ENCODE measurements around the gene VWA3B. TPM values are rescaled to one million over a fixed set of nuclear protein-coding genes. Genes with fewer than 3 reads are reported as not detected.

VWA3B gene
- total RNA-seq, 2 experiments from 2014 or later = not detected

GRCh38 chr2:98295275-98295674, 208.3 kb downstream of the VWA3B start:
- Histone ChIP-seq H3K4me3 (ENCODE audit: low read depth, low read length, poor library complexity, severe bottlenecking) (no peak overlapping the region), H3K4me2 (ENCODE audit: low read length) (no peak overlapping the region), H2AFZ (ENCODE audit: low read length) (no peak overlapping the region), H3K36me3 (ENCODE audit: insufficient read depth, low read length) (no peaks in the 10 kb centered on the region), H4K20me1 (ENCODE audit: insufficient read depth, low read length) (no peaks in the 10 kb centered on the region), H3K9me3 (ENCODE audit: low read length) (0 out of 2 replicates have a peak, but pooled peaks cover 2% of the 10 kb centered on the region), H3K79me2 (ENCODE audit: insufficient read depth, low read depth, low read length) (no peaks in the 10 kb centered on the region), H3K9me2 (ENCODE audit: insufficient read depth, low read length) (no peaks in the 10 kb centered on the region), H3K27ac (ENCODE audit: low read depth, low read length, poor library complexity, severe bottlenecking) (no peak overlapping the region), H3K4me1 (ENCODE audit: insufficient read depth, low read length, poor library complexity, severe bottlenecking) (no peaks in the 10 kb centered on the region)
- CTCF ChIA-PET (ENCODE audit: unreplicated experiment) = no interaction called here
- DNase-seq (ENCODE audit: low spot score) = no peak
- intact Hi-C loops (cut with micrococcal nuclease; ENCODE audit: unreplicated experiment) = no loop called here
- no TSS peak for BruUV-seq (replicated peaks)
- POLR2A ChIA-PET = no interaction called here
- TF ChIP-seq CTCF (conservative IDR thresholded peaks at IDR 0.05; ENCODE audit: low read length) = no peak
- no peak for TF ChIP-seq EZH2phosphoT487 (IDR thresholded peaks at IDR 0.05; ENCODE audit: borderline replicate concordance, low read depth, low read length)

- TF ChIP-seq EZH2phosphoT487 (IDR thresholded peaks at IDR 0.05; ENCODE audit: borderline replicate concordance, low read depth, low read length) (no peak), CTCF (conservative IDR thresholded peaks at IDR 0.05; ENCODE audit: low read length) (0 out of 2 replicates have a peak, but pooled peaks have one; percentile 31)
- ChIA-PET CTCF (ENCODE audit: unreplicated experiment) (no interaction called here), POLR2A (no interaction called here)
- no peaks in the 10 kb centered on the region for H3K79me2 ChIP-seq (ENCODE audit: insufficient read depth, low read depth, low read length)
- no TSS peak for BruUV-seq (replicated peaks)
- no peak overlapping the region for H3K4me3 ChIP-seq (ENCODE audit: low read depth, low read length, poor library complexity, severe bottlenecking)
- no peak overlapping the region for H3K27ac ChIP-seq (ENCODE audit: low read depth, low read length, poor library complexity, severe bottlenecking)
- H3K4me1 ChIP-seq (ENCODE audit: insufficient read depth, low read length, poor library complexity, severe bottlenecking) = no peaks in the 10 kb centered on the region
- no peaks in the 10 kb centered on the region for H4K20me1 ChIP-seq (ENCODE audit: insufficient read depth, low read length)
- no peaks in the 10 kb centered on the region for H3K9me2 ChIP-seq (ENCODE audit: insufficient read depth, low read length)
- no peak overlapping the region for H3K4me2 ChIP-seq (ENCODE audit: low read length)
- H3K9me3 ChIP-seq (ENCODE audit: low read length) = no peaks in the 10 kb centered on the region
- no peaks in the 10 kb centered on the region for H3K36me3 ChIP-seq (ENCODE audit: insufficient read depth, low read length)
- no peak overlapping the region for H2AFZ ChIP-seq (ENCODE audit: low read length)
- intact Hi-C loops (cut with micrococcal nuclease; ENCODE audit: unreplicated experiment) = no loop called here
- no peak for DNase-seq (ENCODE audit: low spot score)
These were observed 208.9 kb downstream of the VWA3B start for GRCh38 chr2:98295721-98296414.

GRCh38 chr2:98296440-98296839, 209.5 kb downstream of the VWA3B start:
- no peak for DNase-seq (ENCODE audit: low spot score)
- no peaks in the 10 kb centered on the region for H3K79me2 ChIP-seq (ENCODE audit: insufficient read depth, low read depth, low read length)
- no TSS peak for BruUV-seq (replicated peaks)
- no peak overlapping the region for H3K4me2 ChIP-seq (ENCODE audit: low read length)
- no peaks in the 10 kb centered on the region for H3K9me2 ChIP-seq (ENCODE audit: insufficient read depth, low read length)
- no peaks in the 10 kb centered on the region for H3K9me3 ChIP-seq (ENCODE audit: low read length)
- POLR2A ChIA-PET = no interaction called here
- no peaks in the 10 kb centered on the region for H4K20me1 ChIP-seq (ENCODE audit: insufficient read depth, low read length)
- no peak overlapping the region for H2AFZ ChIP-seq (ENCODE audit: low read length)
- no peak overlapping the region for H3K4me3 ChIP-seq (ENCODE audit: low read depth, low read length, poor library complexity, severe bottlenecking)
- no peak for TF ChIP-seq CTCF (conservative IDR thresholded peaks at IDR 0.05; ENCODE audit: low read length)
- no peak for TF ChIP-seq EZH2phosphoT487 (IDR thresholded peaks at IDR 0.05; ENCODE audit: borderline replicate concordance, low read depth, low read length)
- intact Hi-C loops (cut with micrococcal nuclease; ENCODE audit: unreplicated experiment) = no loop called here
- no peaks in the 10 kb centered on the region for H3K36me3 ChIP-seq (ENCODE audit: insufficient read depth, low read length)
- CTCF ChIA-PET (ENCODE audit: unreplicated experiment) = no interaction called here
- H3K27ac ChIP-seq (ENCODE audit: low read depth, low read length, poor library complexity, severe bottlenecking) = no peak overlapping the region
- no peaks in the 10 kb centered on the region for H3K4me1 ChIP-seq (ENCODE audit: insufficient read depth, low read length, poor library complexity, severe bottlenecking)
